ENCODE measurements around the gene HES2.
"Not testable (repeated sequence)": the region's sequence is repeated elsewhere in the genome, so short reads cannot be mapped to it uniquely, and the experiment has no call there.

HES2 gene

DNA sequence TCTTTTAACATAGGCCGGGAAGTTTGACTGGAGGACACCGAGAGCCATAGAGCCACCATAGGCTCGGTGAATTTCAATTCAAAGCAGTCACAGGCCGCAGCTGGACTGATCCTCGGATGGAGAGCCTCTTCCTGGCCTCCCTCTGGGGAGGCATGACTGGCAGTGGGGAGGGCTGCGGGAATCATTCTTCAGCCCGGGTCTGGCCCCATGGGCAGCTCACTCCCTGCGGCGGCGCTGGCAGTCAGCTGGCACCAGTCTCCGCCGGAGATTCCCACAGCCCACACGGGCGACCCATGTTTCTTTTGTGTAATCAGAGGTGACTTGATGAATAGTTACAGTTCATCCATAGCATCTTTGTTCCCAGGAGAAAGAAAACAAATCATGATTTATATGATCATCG is 15.4 kb upstream of the HES2 start:
- FAIRE-seq: no peak

DNA sequence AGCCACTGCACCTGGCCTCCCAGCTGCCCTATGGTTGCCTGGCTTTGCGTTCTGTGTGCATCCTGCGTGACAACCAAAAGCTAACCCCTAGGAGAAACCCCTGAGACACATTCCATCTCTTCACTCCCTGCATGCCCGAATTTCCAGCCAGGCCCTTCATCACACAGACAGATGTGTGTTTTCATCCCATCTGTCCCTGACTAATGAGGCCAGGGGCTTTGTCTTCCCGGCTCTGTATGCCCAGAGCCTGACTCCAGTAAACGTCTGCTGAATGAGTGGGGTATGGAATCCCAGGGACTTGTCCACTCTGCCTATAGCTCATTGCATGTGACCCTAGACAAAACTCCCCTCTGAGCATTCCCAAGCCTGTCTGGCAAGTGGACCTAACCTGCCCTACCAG is 14.5 kb upstream of the HES2 start:
- no peak for FAIRE-seq

DNA sequence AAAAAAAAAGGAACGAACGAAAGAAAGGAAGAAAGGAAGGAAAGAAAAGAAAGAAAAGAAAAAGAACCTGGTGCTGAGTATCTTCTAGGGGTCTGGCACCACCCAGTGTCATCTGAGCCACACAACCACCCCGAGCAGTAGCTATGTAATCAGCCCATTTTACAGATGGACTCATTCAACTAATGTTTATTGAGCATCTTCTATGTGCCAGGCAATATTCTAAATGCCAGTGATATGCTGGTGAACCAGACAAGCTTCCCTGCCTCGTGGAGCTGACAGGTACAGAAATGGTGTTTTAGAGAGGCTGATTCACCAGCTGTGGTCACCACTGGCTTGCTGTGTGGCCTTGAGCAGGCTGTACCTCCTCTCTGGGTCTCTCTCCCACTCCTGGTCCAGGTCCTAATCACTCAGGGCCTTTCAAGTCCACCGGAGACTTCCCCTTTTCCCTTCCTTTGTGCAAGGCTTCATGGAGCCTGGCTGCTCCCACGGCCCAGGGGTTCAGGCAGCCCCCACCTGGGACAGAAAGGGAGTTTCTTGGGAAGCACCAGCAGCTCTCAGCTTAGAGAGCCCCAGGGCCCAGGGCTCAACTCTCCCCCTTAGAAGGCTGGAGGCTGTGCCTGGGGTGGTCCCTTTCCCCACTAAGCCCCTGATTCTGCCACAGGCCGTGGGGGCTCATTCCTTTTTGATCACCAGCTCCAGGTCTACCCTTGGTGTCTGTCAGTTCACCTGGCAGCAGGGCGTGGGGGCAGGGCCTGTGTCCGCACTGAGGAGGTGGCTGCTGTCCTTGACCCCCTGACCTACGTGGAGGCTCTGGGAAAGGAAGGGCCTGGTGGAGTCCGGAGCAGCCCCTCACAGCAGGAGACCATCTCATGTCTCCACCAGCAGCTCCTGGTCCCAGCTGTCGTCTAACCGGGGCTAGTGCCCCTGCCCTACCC is 12.2 kb upstream of the HES2 start:
- not testable (repeated sequence) for FAIRE-seq

DNA sequence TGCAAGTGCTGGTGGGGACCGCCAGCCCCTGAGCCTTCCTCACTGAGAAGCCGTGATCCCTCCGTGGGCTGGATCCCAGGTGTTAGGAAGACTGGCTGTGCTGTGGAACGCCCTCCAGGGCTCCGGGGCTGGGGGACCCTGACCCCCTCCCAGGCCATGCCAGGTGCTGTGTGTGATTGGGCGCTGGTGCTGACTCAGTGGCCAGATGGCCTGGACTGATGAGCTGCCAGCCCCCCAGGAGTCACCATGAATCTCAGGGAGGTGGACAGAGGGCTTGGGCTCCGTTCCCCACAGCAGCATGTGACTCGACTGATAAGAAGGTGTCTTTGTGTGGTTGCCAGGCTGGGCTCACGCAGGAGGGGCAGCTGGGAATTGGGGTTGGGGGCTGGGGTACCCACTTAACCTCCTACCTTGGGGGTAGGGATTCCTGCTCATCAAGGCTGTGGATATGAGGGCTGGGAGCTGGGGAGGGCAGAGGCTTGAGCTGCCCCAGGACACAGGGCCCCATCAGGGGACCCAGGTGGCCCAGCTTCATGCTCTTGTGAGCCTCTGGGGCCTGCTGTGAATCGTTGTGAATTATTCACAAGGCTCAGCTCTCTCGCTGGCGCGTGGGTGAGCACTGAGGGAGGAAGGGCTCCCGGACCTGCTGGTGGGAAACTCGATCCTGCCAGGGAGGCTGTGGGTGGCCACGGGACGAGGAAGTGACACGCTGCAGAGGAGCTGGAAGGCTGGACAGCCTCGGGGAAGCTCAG is 10.1 kb upstream of the HES2 start:
- FAIRE-seq: not testable (repeated sequence)

DNA sequence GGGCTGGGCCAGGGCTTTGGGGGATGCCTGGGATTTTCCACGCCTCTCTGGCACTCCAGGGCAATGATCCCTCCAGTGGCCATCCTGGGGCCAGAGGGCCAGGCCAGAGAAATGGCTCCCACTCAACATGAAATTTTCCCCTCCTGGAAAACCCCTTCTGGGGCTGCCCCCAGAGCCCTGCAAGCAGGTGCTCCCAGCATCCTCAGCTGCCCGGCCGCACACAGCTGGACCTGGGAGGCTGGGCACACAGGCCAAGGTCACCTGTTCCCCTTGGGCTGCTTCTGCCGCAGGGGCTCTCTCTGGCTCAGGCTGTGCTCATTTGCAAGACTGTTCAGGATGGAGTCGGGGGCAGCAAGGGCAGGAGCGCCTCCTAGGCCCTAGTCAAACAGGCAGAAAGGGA is 8.7 kb upstream of the HES2 start:
- not testable (repeated sequence) for FAIRE-seq

DNA sequence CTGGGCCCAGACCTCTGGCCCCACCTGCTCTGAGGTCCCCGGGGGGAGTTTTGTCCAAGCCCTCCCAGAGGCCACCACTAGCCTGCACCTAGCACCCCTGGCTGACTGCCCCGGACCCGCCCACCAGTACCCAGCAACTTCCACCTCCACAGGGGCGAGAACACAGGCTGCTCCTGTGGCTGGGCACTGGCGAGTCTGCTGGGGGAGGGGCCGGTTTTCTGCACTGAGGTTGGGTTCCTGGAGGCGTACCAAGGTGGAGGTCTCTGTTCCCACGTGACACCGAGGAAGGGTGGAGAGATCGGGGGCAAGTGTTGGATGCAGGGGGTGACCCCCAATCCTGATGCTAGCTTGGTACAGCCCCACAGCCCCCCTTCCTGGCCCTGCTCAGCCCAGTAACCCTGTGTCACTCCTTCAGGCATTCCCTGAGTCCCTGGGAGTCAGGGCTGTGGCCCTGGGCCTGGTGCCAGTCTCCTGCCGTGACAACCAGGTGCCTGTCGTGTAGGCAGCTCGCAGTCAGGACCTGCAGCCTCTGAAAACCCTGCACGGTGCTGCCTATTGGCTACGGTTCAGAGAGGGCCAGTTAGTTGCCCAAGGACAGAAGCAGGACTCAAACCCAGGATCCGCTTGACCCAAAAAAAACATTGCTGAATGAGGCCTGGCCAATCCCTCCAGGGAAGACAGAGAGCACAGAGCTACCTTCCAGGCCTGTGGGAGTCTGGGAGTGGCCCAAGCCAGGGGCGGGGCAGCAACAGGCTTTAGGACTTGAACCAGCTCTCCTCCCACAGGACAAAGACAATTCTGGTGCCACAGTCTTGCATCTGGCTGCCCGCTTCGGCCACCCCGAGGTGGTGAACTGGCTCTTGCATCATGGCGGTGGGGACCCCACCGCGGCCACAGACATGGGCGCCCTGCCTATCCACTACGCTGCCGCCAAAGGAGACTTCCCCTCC is 8.0 kb upstream of the HES2 start:
- no peak for FAIRE-seq

DNA sequence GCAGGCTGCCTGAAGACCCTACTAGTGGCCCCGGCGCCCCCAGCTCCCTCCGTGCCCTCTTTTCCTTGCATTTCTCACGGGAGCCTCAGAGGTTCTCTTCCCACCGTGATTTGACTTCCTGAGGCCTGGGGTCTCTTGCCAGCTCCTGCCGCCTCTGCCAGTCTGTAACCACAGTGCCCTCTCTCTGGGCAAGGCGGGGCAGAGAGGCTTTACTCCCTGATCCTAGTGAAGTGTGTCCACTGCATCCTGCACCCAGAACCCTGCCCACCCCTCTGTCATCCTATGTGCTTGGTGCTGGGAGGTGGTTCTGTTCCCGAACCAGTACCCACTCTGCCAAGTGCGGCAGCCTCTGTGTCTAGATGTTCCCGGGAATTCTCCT is 7.2 kb upstream of the HES2 start:
- no peak for FAIRE-seq

DNA sequence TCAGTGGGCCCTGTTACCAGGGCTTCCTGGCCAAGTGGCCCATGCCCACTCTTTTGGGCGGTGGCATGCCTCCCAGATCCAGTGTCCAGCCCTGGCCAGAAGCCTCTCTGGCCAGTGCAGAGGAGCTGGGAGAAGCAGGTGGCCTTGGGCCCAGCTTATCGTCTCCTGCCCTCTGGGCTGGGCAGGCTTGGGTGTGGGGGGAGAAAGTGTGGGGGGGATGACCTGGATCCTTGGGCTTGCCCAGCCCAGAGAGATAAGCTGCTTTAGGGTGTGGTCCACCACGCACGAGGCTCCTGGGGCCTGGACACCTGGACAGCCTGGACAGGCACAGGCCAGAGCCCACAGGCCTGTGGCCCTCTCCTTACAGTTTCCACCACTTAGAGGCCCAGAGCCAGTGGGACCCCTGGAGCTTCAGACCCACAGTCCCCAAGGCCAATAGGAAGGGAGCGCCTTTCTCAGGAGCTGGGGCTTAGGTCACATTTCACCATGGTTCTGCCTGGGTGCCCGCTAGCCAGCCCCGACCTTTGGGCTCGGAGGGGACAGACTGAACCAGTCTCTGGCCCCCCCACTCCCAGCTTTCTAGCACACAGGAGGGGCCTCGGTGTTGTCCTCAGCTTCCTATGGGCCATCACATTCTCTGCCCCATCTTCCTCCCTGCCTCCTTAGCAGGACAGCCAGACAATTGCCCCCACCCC is 6.7 kb upstream of the HES2 start:
- FAIRE-seq: no peak

DNA sequence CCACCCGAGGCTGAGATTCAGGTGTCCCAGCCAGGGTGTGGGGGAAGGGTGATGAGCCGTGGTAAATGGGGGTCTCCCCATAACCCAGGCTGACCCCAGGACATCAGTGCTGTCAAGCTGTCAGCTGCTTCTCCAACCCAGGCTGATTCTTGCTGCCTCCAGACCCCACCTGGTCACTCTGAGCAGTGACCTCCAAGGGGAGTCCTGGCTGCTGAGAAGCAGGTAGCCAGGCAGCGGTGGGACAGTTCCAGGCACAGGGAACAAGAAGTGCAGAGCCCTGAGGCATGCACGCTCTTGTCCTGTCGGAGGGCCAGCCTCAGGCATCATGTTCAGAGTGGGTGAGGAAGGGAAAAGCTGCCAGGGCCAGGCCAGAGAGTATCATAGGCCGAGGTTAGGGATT is 5.9 kb upstream of the HES2 start:
- no peak for FAIRE-seq

DNA sequence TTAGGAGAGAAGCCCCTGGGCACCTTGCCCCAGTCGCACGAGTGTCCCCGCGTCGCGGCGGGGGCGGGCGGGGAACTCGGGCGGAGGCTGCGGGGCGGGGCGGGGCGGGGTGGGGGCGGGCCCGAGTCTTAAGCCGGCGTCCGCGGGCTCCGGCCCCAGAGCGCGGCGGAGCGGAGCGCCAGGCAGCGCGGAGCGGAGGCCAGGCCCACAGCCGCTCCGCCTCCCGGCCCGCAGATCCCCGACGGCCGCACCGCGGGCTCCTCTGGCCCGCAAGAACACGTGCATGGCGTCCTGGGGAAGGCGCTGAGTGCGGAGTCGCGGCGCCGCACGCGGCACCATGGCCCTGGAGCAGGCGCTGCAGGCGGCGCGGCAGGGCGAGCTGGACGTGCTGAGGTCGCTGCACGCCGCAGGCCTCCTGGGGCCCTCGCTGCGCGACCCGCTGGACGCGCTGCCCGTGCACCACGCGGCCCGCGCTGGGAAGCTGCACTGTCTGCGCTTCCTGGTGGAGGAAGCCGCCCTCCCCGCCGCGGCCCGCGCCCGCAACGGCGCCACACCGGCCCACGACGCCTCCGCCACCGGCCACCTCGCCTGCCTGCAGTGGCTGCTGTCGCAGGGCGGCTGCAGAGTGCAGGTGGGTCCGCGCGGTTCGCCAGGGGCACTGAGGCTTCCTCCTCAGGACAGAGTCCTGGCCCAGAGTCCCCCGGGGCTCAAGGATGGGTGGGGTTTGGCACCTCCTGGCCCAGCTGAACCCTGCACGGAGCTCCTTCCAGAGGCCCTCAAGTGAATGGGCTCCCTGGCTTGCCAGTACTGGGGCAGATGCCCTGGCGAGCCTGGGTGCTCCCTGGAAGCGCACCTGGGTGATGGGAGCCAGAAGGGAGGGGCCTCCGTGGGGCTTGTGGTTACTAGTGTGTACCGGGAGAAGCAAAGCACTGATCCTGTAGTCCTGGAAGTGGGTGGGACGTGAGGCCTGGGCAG is 5.2 kb upstream of the HES2 start, which contains the start of gene ESPN:
Gene ESPN (plus strand): TSS at position 158 of the 975 bp plus-strand sequence. CDS start 180 bp downstream, at position 338.
- FAIRE-seq: no peak

DNA sequence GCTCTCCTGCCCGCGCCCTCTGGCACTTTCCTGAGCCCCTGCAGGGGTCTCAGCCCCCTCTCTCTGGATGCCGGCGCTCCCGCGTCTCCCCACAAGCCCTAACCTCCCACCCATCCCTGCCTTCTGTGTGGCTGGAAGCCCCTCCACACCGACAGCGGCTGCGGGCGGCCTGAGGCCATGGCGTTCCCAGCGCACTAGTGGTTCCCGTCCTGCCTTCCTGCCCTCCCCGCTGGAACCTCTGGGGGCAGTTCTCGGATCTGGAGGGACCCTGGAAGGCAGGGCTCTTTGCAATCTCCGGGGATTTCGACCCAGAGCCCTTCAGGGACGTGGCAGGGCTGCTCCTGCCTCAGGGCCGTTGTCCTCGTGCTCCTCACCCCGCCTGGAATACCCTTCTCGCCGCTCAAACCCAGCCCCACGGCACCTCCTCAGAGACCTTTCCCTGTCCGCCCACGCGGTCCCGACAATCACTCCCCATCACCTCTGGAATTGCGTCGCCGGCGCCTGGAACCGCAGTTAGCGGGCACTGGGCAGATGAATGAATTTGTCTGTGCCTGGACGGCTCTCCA is 4.4 kb upstream of the HES2 start:
- no peak for FAIRE-seq

DNA sequence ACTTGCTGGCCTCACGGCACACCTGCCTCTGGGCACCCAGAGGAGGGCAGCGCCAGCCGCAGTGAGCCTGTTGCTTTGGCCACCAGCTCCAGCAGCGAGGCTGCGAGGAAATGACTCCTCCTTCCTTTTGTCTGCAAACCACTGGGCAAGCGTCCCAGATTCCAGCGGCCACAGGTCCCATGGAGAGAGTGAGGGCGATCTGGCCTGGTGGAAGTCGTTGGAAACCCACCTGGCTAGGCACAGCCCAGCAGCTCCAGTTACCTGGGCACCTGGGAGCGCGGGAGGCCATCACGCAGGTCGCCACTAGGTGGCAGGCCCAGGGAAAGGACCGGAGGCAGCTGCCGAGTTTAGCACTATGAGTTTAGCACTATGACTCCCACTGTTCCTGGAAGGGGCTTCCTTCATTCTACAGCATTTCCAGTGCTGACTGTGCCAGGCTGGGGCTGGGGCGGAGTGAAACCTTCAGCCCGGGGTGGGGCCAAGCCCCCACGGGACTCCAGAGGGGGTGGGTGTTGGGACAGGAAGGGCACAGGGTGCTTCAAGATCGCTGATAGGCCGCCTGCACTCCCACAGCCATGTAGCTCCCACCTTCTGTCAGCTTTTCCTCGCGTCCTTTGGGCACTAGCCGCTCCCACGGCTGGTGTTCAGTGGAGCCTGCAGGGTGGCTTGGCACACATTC is 3.7 kb upstream of the HES2 start:
- FAIRE-seq: no peak

DNA sequence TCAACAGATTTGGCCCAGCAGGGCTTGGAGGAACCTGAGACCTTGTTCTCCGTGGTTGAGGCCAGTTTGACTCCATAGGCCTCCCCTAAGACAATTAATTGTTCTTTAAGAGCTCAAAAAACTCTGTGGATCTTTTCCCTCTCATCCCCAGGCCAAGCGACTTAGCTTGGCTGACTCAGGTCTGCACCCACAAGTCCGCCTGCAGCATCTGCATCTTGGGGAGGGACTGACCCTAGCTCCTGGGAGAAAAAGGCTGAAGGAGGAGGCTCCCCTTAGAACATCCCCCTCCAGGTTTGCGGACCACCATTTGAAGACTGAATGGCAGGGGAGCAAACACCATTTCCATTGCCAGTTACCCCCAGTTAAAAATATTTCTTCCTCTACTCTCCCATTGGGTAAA is 1.5 kb upstream of the HES2 start:
- no peak for FAIRE-seq

DNA sequence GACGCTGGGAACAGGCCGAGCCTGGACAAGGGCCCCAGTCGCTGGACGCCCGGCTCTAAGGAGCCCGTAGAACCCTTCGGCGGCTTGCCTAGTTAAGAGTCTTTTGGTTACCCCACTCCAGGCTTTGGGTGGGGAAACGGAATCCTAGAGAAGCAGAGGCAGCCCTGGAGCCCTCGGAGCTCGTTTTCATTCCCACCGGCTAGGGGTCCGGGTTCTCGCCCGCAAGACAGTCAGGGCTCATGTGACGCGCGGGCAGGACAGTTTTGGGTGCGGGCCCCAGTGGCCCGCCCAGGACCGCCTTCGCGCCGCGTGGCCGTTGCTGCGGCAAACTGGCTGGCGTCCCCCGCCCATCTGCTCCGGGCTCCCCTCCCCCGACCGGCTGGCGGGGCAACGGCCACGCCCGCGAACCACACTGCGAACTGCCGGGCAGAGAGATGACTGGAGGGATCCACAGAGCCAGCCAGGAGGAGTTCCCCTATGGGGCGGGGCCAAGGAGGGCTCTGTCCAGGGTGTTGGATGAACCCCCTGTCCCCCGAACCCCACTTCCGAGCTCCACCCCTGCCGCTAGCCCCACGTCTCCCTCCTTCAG is 829 bp upstream of the HES2 start:
- FAIRE-seq: no peak

DNA sequence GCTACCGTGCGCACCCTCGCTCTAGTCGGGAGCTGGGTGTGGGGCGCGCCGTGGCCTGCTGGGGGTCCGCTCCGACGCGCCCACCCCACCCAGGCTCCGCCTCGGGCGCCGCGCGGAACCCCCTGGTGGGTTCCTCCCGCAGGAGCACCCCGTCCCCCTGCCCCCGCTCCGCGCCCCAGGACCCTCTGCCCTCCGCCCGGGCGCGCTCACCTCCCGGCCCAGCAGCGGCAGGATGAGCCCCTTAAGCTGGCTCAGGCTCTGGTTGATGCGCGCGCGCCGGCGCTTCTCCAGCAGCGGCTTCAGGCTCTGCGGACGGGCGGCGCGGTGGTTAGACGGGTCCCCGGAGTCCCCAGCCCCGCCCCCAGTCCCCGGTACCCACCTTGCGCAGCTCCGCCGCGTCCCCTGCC is 319 bp downstream of the HES2 start:
- no peak for FAIRE-seq

DNA sequence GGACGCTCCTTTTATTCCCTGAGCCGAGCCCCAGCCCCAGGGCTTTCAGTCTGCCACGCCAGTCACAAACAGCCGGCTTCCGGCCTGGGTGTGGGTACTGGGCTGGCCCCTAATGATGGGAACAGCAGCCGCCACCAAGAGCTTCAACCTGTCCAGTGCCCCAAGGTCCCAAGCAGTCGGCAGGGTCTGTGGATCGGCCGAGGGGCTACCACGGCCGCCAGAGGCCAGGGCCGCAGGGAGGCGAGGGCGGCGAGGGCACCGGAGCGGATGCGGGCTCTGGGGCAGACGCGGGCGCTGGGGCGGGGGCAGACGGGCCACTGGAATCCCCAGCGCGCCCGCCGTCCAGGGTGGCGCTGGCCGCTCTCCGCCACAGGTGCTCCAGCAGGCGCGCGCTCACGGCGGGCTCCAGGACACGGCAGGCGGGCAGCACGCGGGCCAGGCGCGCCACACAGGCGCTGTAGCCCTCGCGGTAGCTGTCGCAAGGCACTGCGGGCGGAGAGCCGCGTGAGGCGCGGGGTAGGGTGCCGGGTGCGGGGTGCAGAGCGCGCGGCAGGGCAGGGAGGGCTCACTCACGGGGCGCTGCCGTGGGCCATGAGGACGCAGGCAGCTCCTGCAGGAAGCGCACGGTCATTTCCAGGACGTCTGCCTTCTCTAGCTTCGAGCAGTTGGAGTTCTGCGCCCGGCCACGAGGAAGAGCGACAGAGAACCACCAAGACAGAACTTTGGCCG is 887 bp downstream of the HES2 start:
- FAIRE-seq: no peak

DNA sequence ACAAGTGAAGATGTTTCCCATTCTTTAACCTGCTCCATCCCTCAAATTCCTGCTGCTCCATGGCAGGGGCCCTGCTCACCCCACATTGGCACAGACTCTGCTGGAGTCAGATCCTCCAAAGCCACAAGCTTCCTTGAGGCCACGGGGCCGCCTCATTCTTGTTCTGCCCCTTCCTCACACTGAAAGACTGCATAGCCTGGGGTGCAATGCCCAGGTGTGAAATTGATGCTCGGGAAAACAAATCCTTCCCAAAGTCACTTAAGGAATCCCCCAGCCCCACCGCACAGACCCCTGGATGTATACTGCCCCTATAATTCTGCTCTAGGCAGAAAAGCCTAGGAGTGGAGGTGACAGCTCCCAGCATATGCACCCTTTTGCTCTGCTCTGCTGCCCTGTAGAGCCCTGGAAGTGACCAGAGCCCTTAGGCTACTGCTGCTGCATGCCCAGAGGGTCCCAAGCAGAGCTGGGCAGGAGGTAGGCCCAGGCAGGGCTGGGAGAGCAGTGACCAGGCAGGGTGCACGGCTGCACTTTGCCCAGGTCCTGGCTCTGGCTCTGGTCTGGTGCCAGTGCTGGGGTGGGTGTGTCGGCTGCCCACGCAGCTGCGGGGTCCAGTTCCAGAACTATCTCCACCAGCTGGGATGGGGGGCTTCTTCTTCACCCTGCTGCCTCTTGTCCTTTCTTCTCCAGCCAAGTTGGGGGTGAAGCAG is 1.6 kb downstream of the HES2 start:
- no peak for FAIRE-seq

DNA sequence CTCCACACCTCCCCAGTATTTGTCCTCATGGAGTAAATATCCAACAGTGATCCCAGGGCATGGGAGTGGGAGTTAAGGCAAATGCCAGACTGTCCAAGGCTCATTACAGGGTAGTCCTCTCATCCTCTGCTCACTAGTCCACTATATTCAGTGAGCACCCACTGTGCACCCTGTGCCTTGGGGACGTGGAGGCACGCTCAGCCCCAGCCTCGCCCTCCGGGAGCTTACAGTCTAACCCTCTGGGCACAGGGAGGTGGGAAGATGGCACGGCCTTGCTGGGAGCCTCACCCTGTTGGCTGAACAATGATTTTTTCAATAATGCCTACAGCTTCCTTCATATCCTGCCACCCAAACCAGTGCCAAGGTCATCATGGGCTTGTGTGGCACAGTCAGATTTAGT is 2.8 kb downstream of the HES2 start:
- FAIRE-seq: no peak

Measured in colon (tissue), 2 donors.